ENCODE measurements around the gene CHAT. TPM values are rescaled to one million over a fixed set of nuclear protein-coding genes. Genes with fewer than 3 reads are reported as not detected.

CHAT gene
- total RNA-seq, 1 donor from 2014 or later, result not detected

GRCh38 chr10:49627038-49627437 is 13.2 kb downstream of the CHAT start:
- DNase-seq (ENCODE audit: low spot score in 2 of 2), result no peak
- no peak for FAIRE-seq

GRCh38 chr10:49627644-49628247 is 13.9 kb downstream of the CHAT start:
- DNase-seq (ENCODE audit: low spot score in 2 of 2) (no peak), FAIRE-seq (no peak)

GRCh38 chr10:49628599-49628998 is 14.8 kb downstream of the CHAT start:
- FAIRE-seq (no peak), DNase-seq (ENCODE audit: low spot score in 2 of 2) (no peak)

GRCh38 chr10:49629431-49629881 is 15.6 kb downstream of the CHAT start:
- FAIRE-seq (no peak), DNase-seq (ENCODE audit: low spot score in 2 of 2) (no peak)

GRCh38 chr10:49631975-49632374 is 18.1 kb downstream of the CHAT start:
- FAIRE-seq (no peak), DNase-seq (ENCODE audit: low spot score in 2 of 2) (no peak)

- DNase-seq (ENCODE audit: low spot score in 2 of 2) (no peak), FAIRE-seq (no peak)
Measured at GRCh38 chr10:49632406-49633317, 18.8 kb downstream of the CHAT start.

GRCh38 chr10:49633327-49634068 is 19.7 kb downstream of the CHAT start:
- DNase-seq (ENCODE audit: low spot score in 2 of 2), result no peak

GRCh38 chr10:49634069-49634660 is 20.3 kb downstream of the CHAT start:
- no peak for DNase-seq (ENCODE audit: low spot score in 2 of 2)
- no peak for FAIRE-seq

More at GRCh38 chr10:49633327-49634068, 19.7 kb downstream of the CHAT start:
- no peak for FAIRE-seq

- DNase-seq (ENCODE audit: low spot score in 2 of 2), result no peak
- no peak for FAIRE-seq
Measured at GRCh38 chr10:49642311-49642710, 28.5 kb downstream of the CHAT start.

- no peak for FAIRE-seq
- no peak for DNase-seq (ENCODE audit: low spot score in 2 of 2)
Measured at GRCh38 chr10:49643241-49644034, 29.6 kb downstream of the CHAT start.

GRCh38 chr10:49644035-49644646 is 30.3 kb downstream of the CHAT start:
- FAIRE-seq, result no peak

GRCh38 chr10:49645417-49645816 is 31.6 kb downstream of the CHAT start:
- FAIRE-seq (no peak), DNase-seq (ENCODE audit: low spot score in 2 of 2) (no peak)

More at GRCh38 chr10:49644035-49644646, 30.3 kb downstream of the CHAT start:
- DNase-seq (ENCODE audit: low spot score in 2 of 2), result no peak

- DNase-seq (ENCODE audit: low spot score in 2 of 2), result no peak
- no peak for FAIRE-seq
Measured at GRCh38 chr10:49645871-49646870, 32.3 kb downstream of the CHAT start.

GRCh38 chr10:49647554-49647953 is 33.7 kb downstream of the CHAT start:
- no peak for DNase-seq (ENCODE audit: low spot score in 2 of 2)
- FAIRE-seq, result no peak

GRCh38 chr10:49647985-49648795 is 34.4 kb downstream of the CHAT start:
- FAIRE-seq (no peak), DNase-seq (ENCODE audit: low spot score in 2 of 2) (no peak)

- FAIRE-seq, result no peak
- DNase-seq (ENCODE audit: low spot score in 2 of 2), result no peak
Measured at GRCh38 chr10:49649294-49649693, 35.5 kb downstream of the CHAT start.

Data from frontal cortex (tissue), 4 donors.